HG02623 (cell line): ENCODE measurements around the gene CARD10.
"Not testable (repeated sequence)": the region's sequence is repeated elsewhere in the genome, so short reads cannot be mapped to it uniquely, and the experiment has no call there.

ENCODE experiments used
- ATAC-seq: cut with Tn5 transposase; IDR thresholded peaks from one replicate; pipeline ENCODE4 v1.9.1; 2021; ENCODE audit warnings: moderate library complexity; ENCODE audit not compliant: unreplicated experiment

CARD10 gene

GRCh38 chr22:37471727-37472417, 47.3 kb downstream of the CARD10 start:
- ATAC-seq, result no peak

- ATAC-seq, result no peak
These were observed 49.1 kb downstream of the CARD10 start for GRCh38 chr22:37470087-37470445.

- ATAC-seq, result no peak
These were observed 49.7 kb downstream of the CARD10 start for GRCh38 chr22:37469416-37470086.

- ATAC-seq, result not testable (repeated sequence)
These were observed 51.0 kb downstream of the CARD10 start for GRCh38 chr22:37468201-37468695.

GRCh38 chr22:37467391-37467955, 51.7 kb downstream of the CARD10 start:
- ATAC-seq, result no peak

- no peak for ATAC-seq
These were observed 55.0 kb downstream of the CARD10 start for GRCh38 chr22:37464181-37464580.

- no peak for ATAC-seq
These were observed 56.2 kb downstream of the CARD10 start for GRCh38 chr22:37462983-37463382.

GRCh38 chr22:37462436-37462835, 56.8 kb downstream of the CARD10 start:
- no peak for ATAC-seq

- ATAC-seq, result no peak
These were observed 57.3 kb downstream of the CARD10 start for GRCh38 chr22:37461961-37462360.

- ATAC-seq, result no peak
These were observed 58.5 kb downstream of the CARD10 start for GRCh38 chr22:37460684-37461083.

- no peak for ATAC-seq
These were observed 60.0 kb downstream of the CARD10 start for GRCh38 chr22:37459206-37459605.

GRCh38 chr22:37457093-37457893, 61.9 kb downstream of the CARD10 start:
- ATAC-seq, result no peak

GRCh38 chr22:37456346-37456745, 62.9 kb downstream of the CARD10 start:
- ATAC-seq, result no peak

- no peak for ATAC-seq
These were observed 63.3 kb downstream of the CARD10 start for GRCh38 chr22:37455896-37456295.

GRCh38 chr22:37454857-37455686, 64.1 kb downstream of the CARD10 start:
- ATAC-seq, result no peak

GRCh38 chr22:37453696-37454095, 65.5 kb downstream of the CARD10 start:
- ATAC-seq, result no peak

GRCh38 chr22:37451218-37451617, 68.0 kb downstream of the CARD10 start:
- ATAC-seq, result no peak

- ATAC-seq, result no peak
These were observed 69.7 kb downstream of the CARD10 start for GRCh38 chr22:37449331-37450001.

- ATAC-seq, result no peak
These were observed 70.6 kb downstream of the CARD10 start for GRCh38 chr22:37448516-37449127.

GRCh38 chr22:37445501-37445900, 73.7 kb downstream of the CARD10 start:
- no peak for ATAC-seq
